HG03378 (cell line): ENCODE data around the gene LUZP2.

Experiments used
- ATAC-seq: cut with Tn5 transposase; IDR thresholded peaks from one replicate; pipeline ENCODE4 v1.9.1; 2021; ENCODE audit warnings: mild to moderate bottlenecking, moderate library complexity; ENCODE audit not compliant: unreplicated experiment

Gene LUZP2

DNA sequence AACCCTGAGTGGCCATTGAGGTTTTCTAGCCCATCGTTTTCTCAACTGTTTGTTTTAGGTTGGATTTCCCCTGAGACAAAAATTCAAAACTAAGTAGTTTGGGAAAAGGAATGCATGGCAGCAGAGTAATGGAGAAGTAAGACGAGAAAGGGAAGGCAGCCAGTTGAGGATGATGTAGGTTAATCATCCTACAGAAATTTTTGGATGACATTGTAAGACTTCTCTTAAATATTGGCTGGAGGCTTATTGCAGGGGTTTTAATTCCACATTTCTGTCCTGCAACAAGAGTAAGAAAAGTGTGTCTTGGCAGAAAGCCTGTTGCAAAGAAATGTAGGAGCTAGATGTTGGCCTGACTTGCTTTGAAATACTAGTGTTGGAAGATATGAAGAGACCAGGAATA, 308.8 kb downstream of the LUZP2 start:
- ATAC-seq, result no peak

GRCh38 chr11:24808173-24808572, 311.3 kb downstream of the LUZP2 start:
- no peak for ATAC-seq

DNA sequence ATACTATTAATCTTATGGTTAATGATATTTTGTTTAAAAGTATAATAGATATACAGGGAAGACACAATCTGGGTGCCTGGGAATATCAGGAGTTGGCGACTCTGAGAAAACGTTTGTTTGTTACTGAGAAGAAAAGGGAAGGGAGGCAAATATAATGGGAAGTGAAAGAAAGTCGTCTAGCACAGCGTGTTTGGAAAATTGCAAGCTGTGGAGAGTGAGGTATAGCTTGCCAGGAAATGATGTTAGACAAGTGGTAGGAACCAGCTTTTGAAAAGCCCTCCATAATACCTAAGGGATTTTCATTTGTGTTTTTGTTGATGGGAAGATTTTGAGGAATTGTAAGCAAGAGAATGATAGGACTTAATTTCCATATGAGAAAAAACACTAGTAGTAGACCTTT, 322.2 kb downstream of the LUZP2 start:
- no peak for ATAC-seq

DNA sequence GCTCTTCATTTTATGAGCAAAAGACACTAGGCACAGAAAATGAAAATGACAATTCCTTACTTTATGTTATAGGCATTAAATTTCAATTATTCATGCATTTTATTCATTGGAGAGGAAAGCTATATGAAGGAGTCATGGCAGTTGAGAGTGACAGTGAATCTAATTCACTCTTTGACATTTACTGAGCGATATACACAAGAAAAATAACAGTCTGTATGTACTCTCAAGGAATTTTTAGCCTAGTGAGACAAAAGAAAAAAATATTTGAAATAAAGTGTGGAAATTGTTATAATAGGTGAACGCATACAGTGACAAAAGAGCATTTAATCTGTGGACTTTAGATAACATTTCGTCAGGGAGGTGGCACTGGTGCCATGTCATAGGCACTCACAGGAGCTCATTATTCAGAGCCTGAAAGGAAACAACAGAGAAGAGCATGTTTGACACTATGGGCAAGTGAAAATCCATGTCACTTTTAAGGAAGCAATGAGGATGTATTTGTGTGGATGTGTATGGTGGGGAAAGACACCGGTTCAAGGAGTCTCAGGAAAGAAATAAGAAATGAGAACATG, 323.1 kb downstream of the LUZP2 start:
- no peak for ATAC-seq

GRCh38 chr11:24820541-24820940, 323.7 kb downstream of the LUZP2 start:
- ATAC-seq, result no peak

DNA sequence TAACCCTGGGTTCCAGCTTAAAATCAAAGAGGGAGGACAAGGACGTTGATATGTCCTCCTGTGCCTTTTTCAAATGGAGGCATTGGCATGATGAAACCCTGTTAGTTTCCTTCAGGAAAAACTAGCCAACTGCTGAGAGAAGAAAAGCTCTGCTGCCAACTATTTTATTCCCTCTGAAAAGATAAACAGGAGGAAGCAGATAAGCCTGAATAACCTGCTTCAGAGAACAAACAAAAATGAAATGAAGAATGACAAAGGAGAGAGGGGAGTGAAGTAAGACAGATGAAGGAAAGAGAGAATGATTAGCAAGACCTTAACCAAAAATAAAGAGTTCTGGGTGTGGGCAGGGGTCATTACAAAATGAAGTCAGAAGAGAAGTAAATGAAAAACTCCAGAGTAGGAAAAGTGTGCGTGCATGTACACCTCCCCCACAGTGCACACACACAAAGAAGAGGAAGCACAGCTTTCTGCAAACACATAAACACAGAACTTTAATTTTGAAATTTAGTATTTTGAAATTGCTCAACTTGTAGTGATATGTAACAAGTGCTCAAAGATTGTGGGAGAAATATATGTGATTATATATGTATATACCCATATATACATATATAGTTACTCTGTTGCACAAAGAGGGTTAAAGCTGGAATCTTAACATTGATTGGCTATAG, 332.2 kb downstream of the LUZP2 start:
- no peak for ATAC-seq

DNA sequence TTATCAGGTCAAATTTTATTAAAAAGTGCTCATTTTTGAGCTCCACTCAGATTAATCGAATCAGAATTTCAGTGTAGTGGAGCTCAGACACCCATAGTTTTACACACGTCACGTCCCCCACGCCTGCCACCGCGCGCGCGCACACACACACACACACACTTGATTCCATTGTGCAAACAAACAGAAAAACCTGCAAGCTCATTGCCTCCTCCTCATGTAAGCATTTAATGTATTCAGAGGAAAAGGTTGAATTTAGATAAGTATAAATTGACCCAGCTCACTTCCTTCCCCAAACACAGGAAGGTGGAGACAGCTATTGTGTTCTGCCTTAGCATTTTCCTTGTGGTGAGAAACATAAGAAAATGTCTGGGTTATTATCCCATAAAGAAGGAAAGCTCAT, 336.7 kb downstream of the LUZP2 start:
- ATAC-seq, result no peak

GRCh38 chr11:24837112-24837511, 340.3 kb downstream of the LUZP2 start:
- ATAC-seq, result no peak

DNA sequence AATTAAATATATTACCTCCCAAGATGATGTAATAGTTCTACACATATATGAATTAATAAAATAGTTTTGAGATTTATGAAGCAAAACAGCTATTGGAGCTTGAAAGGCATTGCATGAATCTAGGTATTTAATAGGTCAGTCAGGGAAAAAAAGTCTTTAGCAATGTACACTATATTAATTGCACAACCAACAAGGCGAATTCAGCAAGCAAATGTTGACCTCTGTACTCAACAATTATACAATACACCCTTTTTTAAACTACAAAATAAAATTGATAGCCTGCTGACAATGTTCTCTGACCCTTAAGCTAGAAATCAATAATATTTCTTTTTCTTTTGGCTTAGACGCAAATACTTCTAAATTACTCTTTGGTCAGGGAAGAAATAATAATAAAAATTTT, 345.5 kb downstream of the LUZP2 start:
- no peak for ATAC-seq

DNA sequence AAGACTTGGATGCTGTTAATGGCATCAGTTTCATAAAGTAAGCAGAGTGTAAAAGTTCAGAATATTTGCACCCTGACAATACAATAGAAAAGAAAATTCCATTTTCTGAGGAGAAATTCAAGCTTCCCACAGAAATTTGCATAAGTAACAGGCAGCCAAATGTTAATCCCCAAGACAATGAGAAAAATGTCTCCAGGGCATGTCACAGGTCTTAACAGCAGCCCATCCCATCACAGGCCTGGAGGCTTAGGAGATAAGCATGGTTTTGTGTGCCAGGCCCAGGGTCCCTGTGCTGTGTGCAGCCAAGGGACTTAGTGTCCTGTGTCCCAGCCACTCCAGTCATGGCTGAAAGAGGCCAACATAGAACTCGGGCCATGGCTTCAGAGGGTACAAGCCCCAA, 347.6 kb downstream of the LUZP2 start:
- ATAC-seq, result no peak

DNA sequence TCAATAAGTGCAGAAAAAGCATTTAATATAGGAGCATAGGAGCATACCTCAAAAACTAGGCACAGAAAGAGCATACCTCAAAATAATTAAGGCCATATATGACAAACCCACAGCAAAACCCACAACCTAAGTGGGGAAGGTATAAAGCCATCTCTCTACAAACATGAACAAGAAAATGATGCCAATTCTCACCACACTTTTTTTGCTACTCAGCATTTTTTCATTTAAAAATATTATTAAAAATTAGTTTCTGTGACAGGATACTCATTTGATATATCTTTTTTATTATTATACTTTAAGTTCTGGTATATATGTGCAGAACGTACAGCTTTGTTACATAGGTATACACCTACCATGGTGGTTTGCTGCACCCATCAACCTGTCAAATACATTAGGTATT, 352.0 kb downstream of the LUZP2 start:
- ATAC-seq, result no peak

DNA sequence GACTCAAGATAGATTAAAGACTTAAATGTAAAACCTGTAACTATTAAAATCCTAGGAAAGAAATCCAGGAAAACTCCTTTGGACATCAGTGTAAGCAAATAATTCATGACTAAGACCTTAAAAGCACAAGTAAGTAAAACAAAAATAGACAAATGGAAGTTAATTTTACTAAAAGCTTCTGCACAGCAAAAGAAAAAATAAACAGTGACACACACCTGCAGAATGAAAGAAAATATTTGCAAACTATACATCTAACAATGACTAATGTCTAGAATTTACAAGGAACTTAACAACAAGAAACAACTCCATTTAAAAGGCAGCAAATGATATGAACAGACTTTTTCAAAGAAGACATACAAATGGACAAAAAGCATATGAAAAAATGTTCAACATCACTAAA, 359.1 kb downstream of the LUZP2 start:
- no peak for ATAC-seq

DNA sequence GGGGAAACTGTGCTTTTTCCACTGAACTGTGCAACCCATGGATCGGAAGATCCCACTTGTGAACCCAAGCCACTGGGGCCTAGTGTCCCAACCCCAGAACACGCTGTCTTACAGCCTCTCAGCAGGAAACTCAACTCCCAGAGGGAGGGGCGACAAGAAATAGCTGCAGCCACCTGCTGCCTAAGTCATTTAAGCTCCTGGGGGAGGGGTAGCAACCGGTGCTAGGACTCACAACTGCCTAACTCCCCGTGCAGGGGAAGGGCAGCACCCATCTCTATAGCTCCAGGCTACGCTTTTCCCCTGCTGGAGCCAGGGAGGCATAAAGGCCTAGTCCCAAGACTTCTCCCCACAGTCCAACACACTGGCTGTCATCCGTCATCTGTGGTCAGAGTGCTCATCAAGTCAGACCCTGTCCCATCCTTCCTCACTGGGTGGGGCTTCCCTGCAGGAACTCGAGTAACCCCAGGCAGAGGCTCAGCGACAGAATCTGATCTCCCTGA, 363.0 kb downstream of the LUZP2 start:
- ATAC-seq, result no peak

GRCh38 chr11:24861440-24861839, 364.6 kb downstream of the LUZP2 start:
- ATAC-seq, result no peak

- ATAC-seq, result no peak
Measured at GRCh38 chr11:24866743-24867142, 369.9 kb downstream of the LUZP2 start.

DNA sequence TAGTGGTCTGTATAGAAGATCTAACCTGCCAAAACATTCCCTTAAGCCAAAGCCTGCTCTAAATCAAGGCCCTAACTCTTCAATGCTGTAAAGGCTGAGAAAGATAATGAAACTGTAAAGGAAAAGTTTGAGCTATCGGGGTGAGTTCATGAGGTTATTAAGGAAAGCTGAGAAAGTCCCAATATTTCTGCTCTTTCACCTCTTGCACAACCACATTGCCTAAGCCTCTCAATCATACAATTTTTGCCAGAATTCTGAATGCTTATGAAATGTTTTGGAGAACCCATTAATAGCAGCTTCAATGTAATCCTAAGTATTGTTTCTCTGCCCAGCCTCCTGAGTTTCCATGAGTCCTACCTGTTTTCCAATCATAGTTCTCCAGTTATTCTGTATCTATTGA, 373.2 kb downstream of the LUZP2 start:
- ATAC-seq, result no peak

DNA sequence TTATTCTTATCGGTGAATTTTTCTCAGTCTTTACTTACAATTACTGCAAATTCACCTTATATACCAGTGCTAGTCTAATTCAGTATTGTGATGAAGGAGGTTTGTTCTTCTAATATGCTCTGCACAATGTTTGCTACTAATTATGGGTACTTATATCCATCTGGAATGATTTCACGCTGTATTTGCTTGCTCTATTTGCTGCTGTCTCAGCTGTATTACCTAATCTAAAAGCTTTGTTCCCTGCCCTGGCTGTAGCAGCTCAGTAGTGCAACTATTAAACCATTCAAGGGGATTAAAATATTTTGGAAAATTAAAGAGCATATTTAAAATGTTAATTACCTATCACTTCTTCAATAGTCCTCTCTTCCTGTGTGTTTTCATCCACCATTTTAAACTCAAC, 375.3 kb downstream of the LUZP2 start:
- no peak for ATAC-seq

GRCh38 chr11:24872651-24873311, 375.9 kb downstream of the LUZP2 start:
- no peak for ATAC-seq

DNA sequence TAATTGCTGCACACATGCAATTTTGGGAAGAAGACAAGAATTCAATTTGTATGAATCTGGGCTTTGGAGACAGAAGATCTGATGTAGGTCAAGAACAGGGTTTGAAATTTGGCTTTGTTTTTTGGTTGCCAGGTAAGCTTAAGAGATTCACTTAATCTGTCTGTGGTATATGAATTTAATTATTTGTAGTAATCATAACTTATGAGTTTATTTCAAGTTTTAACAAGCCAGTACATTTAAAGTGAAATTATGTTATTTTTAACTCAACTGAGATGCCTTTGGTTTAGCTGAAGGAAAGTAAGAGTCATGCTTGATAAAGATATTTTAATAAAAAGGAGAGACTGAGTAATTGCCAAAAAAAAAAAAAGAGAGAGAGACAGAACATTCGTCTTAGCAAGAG, 384.1 kb downstream of the LUZP2 start:
- no peak for ATAC-seq

GRCh38 chr11:24885580-24886173, 388.8 kb downstream of the LUZP2 start:
- ATAC-seq, result no peak

- ATAC-seq, result no peak
Measured at GRCh38 chr11:24886880-24887619, 390.2 kb downstream of the LUZP2 start.
